Effector memory CD4-positive, alpha-beta T cell (primary cell): ENCODE results near the gene NTSR2.
A peak's percentile ranks its signal among the peaks of the same experiment; 100 is the strongest.

Experiments used
- DNase-seq, 3 donors: peaks; one replicate each; pipeline ENCODE4 v3.0.0-alpha.2; 2020
- H3K27ac ChIP-seq: 2 replicates; pipeline ENCODE4 v1.7.0; 2013; ENCODE audit warnings: mild to moderate bottlenecking, low read length, moderate library complexity; ENCODE audit not compliant: insufficient read depth, poor library complexity, severe bottlenecking
- H3K27me3 ChIP-seq: replicated peaks from 2 replicates; pipeline ENCODE4 v1.7.0; 2013; ENCODE audit warnings: mild to moderate bottlenecking, low read length; ENCODE audit not compliant: insufficient read depth, control insufficient read depth, poor library complexity, severe bottlenecking
- H3K36me3 ChIP-seq: 2 replicates; pipeline ENCODE4 v1.7.0; 2013; ENCODE audit warnings: mild to moderate bottlenecking, low read length, moderate library complexity; ENCODE audit not compliant: control insufficient read depth, insufficient read depth
- H3K4me1 ChIP-seq: 2 replicates; pipeline ENCODE4 v1.7.0; 2013; ENCODE audit warnings: low read length, mild to moderate bottlenecking; ENCODE audit not compliant: control insufficient read depth, insufficient read depth, poor library complexity, severe bottlenecking
- H3K4me3 ChIP-seq: 2 replicates; pipeline ENCODE4 v1.7.0; 2013; ENCODE audit warnings: low read length, low read depth, mild to moderate bottlenecking; ENCODE audit not compliant: insufficient read depth, poor library complexity, severe bottlenecking
- H3K9me3 ChIP-seq: 2 replicates; pipeline ENCODE4 v1.7.0; 2013; ENCODE audit warnings: mild to moderate bottlenecking, low read length, moderate library complexity; ENCODE audit not compliant: control insufficient read depth

Gene NTSR2

DNA sequence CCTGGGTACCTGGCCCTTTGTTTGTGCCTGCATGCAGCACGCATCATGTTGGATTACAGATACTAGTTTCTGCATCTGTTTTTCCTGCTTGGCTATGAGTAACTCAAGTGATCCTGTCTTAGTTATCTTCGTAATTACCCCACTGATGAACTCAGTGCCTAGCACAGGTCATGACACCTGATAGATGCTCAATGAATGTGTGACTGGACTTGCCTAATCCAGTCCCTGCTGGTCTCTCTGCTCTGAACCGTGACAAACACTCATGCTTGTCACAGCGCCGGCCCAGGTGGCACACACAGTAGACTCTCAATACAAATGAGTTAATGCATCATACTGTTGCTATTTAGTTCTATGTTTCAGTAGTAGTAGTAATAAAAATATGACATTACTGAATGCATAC is 31.2 kb upstream of the NTSR2 start:
- no peak overlapping the region for H3K27ac ChIP-seq
- no peaks in the 10 kb centered on the region for H3K4me1 ChIP-seq
- DNase-seq: no peak
- H3K36me3 ChIP-seq: no peaks in the 10 kb centered on the region
- H3K9me3 ChIP-seq: no peaks in the 10 kb centered on the region
- no peak overlapping the region for H3K4me3 ChIP-seq
- H3K27me3 ChIP-seq: no peaks in the 10 kb centered on the region

DNA sequence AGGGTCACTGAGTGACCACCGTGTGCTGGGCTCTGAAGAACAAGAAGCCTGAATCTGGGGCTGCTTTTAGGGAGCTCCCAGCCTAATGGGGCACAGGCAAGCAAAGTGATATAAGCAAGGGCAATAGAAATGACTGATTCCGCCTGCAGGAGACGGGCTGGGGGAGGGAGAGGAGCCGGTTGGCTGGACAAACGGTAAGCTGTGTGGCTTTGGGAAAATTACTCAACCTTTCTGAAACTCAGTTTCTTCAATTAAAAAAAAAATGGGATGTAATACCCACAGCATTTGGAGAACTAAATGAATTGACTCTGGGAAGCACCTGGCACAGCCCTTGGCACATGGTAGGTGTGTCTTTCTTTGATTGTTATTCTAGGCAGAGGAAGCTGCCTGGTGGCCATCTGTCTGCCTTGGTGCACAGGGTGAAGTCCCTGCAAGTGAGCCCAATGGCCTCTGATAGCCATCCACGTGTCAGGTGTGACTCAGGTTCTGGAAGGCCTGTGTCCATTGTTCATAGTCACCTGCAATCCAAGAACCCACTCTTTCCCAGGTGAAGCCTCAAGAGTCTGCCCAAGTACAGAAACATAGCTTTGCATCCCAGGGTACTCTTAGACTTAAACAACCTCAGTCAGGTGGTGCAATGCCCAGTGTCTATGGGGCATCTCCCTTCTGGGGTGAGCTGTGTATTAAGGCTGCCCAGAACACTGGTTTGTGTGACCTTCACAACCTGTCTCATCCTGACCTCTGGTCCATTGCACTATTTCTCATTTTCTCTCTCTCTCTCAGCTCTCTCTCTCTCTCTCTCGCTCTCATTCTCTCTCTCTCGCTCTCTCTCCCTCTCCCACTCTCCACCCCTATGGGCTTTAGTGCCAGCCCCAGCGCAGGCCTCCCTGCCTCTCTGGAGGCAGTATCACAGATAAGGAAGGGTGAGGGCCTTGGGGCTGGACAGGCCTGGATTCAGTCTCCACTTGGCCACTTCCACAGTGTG is 30.0 kb upstream of the NTSR2 start:
- Histone ChIP-seq H3K9me3 (no peaks in the 10 kb centered on the region), H3K4me3 (no peak overlapping the region), H3K36me3 (no peaks in the 10 kb centered on the region), H3K27me3 (no peaks in the 10 kb centered on the region), H3K4me1 (no peaks in the 10 kb centered on the region), H3K27ac (no peak overlapping the region)
- no peak for DNase-seq

DNA sequence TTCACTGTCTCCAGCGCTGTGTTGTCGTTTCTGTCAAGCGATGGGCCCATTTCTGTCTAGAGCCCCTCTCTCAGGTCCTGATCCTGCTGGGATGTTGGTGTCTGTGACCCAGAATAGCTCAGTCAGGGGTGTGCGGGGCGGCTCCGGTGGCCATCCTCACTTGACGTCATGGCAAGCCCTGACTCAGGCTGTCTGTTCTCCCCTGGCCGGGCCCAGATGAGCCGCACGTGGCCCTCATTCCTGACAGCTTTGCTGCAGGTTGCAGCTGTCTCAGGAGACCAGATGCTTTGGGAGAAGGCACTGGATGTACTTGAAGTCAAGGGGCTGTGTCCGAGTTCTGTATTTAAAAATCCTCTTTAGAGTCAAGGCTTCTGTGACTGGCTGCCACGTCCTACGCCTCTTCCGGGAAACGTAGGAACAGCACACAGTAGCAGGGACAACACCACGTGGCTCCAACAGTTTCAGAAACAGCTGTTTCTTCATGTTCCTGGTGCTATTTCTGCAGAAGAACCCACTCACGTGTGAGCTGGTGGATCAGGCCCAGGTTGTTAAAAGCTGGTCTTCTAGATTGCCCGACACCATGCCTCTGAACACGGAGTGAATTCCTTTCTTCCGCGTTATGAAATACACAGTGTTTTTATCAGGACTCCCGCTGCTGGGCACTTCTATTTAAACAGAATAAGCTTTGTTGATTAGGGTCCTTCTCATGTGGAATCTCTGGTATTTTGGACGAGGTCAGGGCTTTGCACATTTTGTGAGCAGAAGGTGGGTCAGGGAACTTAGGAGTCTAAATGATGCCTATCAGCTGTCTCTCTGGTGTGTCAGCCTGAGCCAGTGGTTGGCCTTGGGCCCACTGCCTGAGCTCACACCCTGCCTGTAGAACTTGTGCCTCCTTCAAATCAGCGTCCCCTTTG is 28.3 kb upstream of the NTSR2 start:
- no peaks in the 10 kb centered on the region for H3K27me3 ChIP-seq
- H3K27ac ChIP-seq: no peak overlapping the region
- DNase-seq: no peak
- H3K9me3 ChIP-seq: no peaks in the 10 kb centered on the region
- no peaks in the 10 kb centered on the region for H3K4me1 ChIP-seq
- H3K4me3 ChIP-seq: no peak overlapping the region
- no peaks in the 10 kb centered on the region for H3K36me3 ChIP-seq

DNA sequence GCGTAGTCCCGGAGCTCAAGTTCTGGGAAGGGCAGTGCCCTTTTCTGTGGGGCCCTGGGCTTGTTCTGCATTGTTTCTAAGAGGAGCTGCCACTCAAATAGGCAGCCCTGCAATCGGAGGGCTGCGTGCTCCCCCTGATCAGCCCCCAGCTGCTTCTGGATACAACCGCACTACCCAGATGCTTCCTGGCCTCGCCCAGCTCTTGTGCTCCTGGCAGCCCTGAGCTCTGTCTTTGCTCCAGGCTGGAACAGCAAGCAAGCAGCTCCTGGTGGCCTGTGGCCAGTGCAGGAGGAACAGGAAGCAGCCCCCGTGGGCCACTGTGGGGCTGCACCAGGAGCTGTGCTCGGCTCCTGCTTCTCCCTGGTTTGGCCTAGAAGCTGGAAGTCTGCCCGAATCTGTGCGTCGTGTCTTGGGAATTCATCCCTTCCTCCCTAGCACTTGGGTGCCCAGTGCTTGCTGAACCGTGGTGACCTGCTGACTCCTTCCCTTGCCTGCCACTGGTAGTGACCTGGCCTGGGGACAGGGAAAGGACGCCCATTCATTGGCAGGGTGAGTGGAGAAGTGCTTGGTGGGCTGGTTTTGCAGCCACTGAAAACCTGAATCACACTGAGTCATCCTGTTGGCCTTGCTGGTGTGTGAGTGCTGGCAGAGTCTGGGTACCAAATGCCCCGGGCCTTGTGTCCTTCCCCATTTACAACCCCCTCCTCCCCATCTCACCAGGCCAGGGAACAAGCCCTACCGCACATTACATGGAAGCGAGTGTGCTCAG is 27.3 kb upstream of the NTSR2 start:
- DNase-seq: no peak
- H3K27ac ChIP-seq: no peak overlapping the region
- no peak overlapping the region for H3K4me3 ChIP-seq
- no peaks in the 10 kb centered on the region for H3K4me1 ChIP-seq
- H3K9me3 ChIP-seq: no peaks in the 10 kb centered on the region
- no peaks in the 10 kb centered on the region for H3K36me3 ChIP-seq
- H3K27me3 ChIP-seq: no peaks in the 10 kb centered on the region

DNA sequence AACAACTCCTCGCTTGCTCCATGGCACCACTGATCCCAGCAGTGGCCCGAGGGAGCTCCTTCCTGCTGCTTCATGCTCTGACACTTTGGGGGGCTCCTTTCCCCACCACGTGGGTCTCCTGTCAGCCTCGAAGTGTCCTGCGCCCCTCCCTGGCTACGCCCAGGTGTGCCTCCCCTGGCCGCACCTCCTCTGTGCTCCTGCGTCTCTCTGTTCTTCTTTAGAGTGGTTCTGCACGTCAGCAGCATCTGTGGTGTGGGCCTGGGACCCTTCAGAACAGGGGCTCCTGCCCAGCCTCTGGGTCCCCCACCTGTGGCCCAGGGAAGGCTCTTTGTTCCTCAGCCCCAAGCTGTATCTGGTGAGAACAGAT is 26.7 kb upstream of the NTSR2 start:
- Histone ChIP-seq H3K36me3 (no peaks in the 10 kb centered on the region), H3K27ac (no peak overlapping the region), H3K4me1 (no peaks in the 10 kb centered on the region), H3K27me3 (no peaks in the 10 kb centered on the region), H3K4me3 (no peak overlapping the region), H3K9me3 (no peaks in the 10 kb centered on the region)
- DNase-seq: no peak

DNA sequence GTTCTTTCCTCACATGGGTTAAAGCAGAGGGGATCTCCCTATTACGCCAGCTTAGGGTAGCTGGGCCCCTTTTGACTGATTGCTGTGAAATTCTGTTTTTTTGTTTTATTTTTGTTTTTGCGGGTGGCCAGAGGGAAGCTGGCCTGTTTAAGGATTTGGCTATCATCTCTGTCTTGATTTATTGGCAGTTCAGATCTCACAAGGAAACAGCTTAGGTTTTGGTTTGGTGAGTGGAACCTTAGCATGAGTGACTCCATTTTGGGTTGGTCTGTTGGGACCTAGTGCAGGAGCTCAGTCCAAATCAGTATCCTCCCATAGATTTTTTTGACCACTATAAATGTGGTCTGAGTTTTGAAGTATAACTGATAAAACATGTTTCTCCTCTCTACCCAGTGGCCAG is 25.6 kb upstream of the NTSR2 start:
- Histone ChIP-seq H3K9me3 (no peaks in the 10 kb centered on the region), H3K4me1 (no peaks in the 10 kb centered on the region), H3K27me3 (no peaks in the 10 kb centered on the region), H3K27ac (no peak overlapping the region), H3K4me3 (no peak overlapping the region), H3K36me3 (no peaks in the 10 kb centered on the region)
- no peak for DNase-seq

DNA sequence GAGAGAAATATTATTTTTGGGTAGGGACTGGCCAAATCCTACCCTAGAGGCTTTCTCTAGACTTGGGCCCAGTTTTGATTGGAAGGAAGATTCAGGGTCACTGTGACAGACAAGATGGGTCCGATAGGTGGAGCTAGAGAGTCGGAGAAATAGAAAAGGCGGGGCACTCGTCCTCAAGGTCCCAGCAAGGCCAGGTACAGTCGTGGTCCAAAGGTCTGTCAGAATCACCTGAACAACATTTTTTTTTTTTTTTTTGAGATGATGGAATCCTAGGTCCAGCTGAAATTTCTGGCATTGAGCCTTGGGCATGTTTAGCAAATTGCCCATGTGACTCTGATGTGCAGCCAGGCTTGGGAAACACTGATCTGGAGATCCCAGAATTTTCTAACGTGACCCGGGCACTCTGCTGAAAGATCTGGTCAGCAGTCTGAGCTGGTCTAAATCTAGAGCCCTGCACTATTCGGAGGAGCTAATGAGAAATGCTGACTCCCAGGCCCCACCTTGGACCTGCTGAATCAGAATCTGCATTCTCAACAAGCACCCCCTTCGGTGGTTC is 23.0 kb upstream of the NTSR2 start:
- peak; percentile 27 to 52 (median 30) for DNase-seq
- H3K27ac ChIP-seq: no peak overlapping the region
- H3K36me3 ChIP-seq: no peaks in the 10 kb centered on the region
- peaks cover 4% of the 10 kb centered on the region for H3K4me1 ChIP-seq
- H3K9me3 ChIP-seq: no peaks in the 10 kb centered on the region
- no peaks in the 10 kb centered on the region for H3K27me3 ChIP-seq
- H3K4me3 ChIP-seq: no peak overlapping the region

DNA sequence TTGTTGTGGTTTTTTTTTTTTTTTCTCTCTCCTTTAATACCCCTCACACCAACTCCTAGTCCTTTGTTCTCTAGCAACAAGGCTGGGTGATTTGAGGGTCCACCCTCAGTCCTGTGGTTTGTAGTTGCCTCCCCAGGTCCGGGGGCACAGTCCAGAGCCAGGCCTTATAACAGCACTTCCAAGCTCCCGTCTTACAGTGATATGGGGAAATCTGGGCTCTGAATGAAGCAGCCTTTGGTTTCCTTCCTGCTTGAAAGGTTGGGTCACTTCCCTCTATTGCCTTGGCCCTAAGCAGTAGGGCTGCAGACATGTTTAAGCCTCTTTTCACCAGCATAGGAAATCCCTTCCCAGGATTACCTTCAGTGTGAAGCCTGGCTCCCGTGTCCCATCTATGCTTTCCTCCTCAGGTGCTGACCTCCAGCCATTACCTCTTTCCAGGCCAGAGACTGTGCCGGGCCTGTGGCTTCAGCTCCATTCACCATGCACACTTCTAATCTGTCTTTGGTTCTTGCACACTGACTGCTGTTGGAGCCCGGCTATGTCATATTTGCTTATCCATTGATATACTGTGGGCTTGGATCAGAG is 21.2 kb upstream of the NTSR2 start:
- no peaks in the 10 kb centered on the region for H3K27me3 ChIP-seq
- DNase-seq: no peak

More for the DNA sequence above, 21.2 kb upstream of the NTSR2 start:
- no peaks in the 10 kb centered on the region for H3K36me3 ChIP-seq
- no peak overlapping the region for H3K27ac ChIP-seq
- H3K9me3 ChIP-seq: no peaks in the 10 kb centered on the region
- peaks cover 4% of the 10 kb centered on the region for H3K4me1 ChIP-seq
- H3K4me3 ChIP-seq: no peak overlapping the region
